AG10803 (cell line): Measurements from ENCODE around the gene DIAPH2.

ENCODE experiments used
- DNase-seq: peaks from one replicate; pipeline ENCODE4 v3.0.0; 2010; ENCODE audit warnings: low read depth
- H3K4me3 ChIP-seq: 2 replicates; pipeline ENCODE4 v1.5.1; 2011; ENCODE audit warnings: mild to moderate bottlenecking, low read length, control low read depth
- TF ChIP-seq, protein P1 (sequence below): conservative IDR thresholded peaks from 2 replicates; pipeline ENCODE4 v1.5.1; 2011; ENCODE audit warnings: mild to moderate bottlenecking, low read length, control low read depth, inconsistent platforms

Gene DIAPH2

DNA sequence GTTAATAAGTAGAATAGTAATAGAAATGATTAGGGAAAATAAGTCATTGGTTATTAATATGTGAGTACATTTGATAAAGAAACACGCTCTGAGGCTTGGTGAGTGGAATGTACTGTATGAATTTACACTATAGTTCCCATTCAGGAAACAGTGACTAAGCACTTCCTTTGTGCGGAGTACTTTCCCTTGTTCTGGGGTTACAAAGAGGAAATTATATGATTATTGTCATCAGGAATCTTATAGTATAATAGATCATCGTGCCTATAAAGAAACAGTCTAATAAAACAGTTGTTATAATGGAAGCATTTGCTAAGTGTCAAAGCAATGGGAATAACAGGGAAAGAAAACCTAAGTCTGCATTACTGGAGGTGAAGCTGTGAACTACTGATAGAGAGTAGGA lies 337.0 kb downstream of the DIAPH2 start:
- DNase-seq = no peak
- H3K4me3 ChIP-seq = no peak overlapping the region
- TF ChIP-seq, protein P1, sequence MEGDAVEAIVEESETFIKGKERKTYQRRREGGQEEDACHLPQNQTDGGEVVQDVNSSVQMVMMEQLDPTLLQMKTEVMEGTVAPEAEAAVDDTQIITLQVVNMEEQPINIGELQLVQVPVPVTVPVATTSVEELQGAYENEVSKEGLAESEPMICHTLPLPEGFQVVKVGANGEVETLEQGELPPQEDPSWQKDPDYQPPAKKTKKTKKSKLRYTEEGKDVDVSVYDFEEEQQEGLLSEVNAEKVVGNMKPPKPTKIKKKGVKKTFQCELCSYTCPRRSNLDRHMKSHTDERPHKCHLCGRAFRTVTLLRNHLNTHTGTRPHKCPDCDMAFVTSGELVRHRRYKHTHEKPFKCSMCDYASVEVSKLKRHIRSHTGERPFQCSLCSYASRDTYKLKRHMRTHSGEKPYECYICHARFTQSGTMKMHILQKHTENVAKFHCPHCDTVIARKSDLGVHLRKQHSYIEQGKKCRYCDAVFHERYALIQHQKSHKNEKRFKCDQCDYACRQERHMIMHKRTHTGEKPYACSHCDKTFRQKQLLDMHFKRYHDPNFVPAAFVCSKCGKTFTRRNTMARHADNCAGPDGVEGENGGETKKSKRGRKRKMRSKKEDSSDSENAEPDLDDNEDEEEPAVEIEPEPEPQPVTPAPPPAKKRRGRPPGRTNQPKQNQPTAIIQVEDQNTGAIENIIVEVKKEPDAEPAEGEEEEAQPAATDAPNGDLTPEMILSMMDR = no peak

GRCh38 chrX:97026406-97026805 lies 341.8 kb downstream of the DIAPH2 start:
- H3K4me3 ChIP-seq = no peak overlapping the region
- DNase-seq = no peak
- TF ChIP-seq, protein P1 = no peak

- TF ChIP-seq, protein P1 = no peak
- no peak overlapping the region for H3K4me3 ChIP-seq
- DNase-seq = no peak
These were observed 342.8 kb downstream of the DIAPH2 start for GRCh38 chrX:97027384-97027922.

GRCh38 chrX:97030463-97030862 lies 345.8 kb downstream of the DIAPH2 start:
- TF ChIP-seq, protein P1 = no peak
- no peak overlapping the region for H3K4me3 ChIP-seq
- DNase-seq = no peak

- TF ChIP-seq, protein P1 = no peak
- no peak overlapping the region for H3K4me3 ChIP-seq
- no peak for DNase-seq
These were observed 346.3 kb downstream of the DIAPH2 start for GRCh38 chrX:97030947-97031346.

- DNase-seq = peak; percentile 0
- TF ChIP-seq, protein P1 = no peak
- H3K4me3 ChIP-seq = no peak overlapping the region
These were observed 354.9 kb downstream of the DIAPH2 start for GRCh38 chrX:97039363-97040029.

DNA sequence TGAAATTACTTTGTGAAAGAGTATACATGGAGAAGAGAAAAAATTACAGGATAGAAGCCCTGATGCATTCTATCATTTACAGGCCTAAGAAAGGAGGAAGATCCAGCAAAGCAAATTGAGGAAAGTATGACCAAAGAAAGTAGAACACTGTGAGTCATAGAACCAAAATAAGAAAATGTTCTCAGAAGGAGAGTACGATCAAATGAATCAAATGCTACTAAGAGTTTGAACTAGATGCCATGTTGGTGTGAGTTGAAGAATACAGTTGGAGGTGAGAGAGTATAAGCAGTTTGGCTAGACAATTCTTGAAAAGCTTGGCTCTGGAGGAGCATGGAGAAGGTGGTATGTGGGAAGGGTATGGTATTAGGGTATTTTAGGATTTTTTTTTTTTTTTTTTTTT lies 360.8 kb downstream of the DIAPH2 start:
- DNase-seq = no peak
- H3K4me3 ChIP-seq = no peak overlapping the region
- TF ChIP-seq, protein P1 = no peak
